ENCODE measurements around the gene SPEN. TPM values are rescaled to one million over a fixed set of nuclear protein-coding genes. Genes with fewer than 3 reads are reported as not detected.

SPEN gene
- total RNA-seq, 1 donor from 2014 or later, result 54.0 TPM

DNA sequence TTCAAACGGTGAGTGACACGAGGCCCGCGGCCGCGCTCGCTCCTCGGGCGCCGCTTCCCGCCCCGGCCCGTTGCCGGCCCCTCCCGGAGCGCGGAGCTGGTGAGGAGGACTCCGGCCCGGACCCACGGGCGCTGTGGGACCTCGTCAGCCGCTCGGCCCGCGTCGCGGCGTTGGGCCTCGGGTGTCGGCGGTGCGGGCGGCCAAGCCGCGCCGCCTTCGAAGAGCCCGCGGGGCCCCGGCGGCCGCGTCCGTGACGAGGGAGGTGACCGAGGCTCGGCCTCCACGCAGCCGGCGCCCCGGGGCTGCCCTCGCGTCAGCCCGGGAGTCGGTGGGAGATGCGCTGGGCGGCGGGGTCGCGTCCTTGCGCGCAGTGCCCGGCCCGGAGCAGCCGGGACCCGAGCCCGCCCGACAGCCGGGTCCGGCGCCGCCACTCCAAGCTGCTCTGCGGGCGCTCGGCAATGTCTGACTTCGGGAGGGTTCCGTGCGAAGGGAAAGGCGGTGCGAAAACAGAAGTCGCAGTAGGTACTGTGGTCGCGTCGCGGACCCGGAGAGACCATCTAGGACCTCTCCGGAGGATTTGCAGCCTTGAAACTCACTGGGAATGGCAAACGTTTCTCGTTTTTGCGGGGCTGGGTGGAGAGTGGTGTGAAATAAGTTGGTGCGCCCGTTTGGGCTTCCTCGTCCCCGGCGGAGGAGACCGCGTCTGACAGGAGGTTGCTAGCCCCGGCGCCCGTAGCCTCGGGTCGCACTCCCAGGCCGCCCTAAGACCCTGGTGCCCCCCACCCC is 829 bp downstream of the SPEN start:
- peak; percentile 85 for DNase-seq (ENCODE audit: extremely low spot score, unreplicated experiment)
- H3K27me3 Mint-ChIP-seq (ENCODE audit: unreplicated experiment), result no peaks in the 10 kb centered on the region
- H3K27ac Mint-ChIP-seq (ENCODE audit: unreplicated experiment), result peak overlapping the region; percentile 98
- TF ChIP-seq, protein P1, sequence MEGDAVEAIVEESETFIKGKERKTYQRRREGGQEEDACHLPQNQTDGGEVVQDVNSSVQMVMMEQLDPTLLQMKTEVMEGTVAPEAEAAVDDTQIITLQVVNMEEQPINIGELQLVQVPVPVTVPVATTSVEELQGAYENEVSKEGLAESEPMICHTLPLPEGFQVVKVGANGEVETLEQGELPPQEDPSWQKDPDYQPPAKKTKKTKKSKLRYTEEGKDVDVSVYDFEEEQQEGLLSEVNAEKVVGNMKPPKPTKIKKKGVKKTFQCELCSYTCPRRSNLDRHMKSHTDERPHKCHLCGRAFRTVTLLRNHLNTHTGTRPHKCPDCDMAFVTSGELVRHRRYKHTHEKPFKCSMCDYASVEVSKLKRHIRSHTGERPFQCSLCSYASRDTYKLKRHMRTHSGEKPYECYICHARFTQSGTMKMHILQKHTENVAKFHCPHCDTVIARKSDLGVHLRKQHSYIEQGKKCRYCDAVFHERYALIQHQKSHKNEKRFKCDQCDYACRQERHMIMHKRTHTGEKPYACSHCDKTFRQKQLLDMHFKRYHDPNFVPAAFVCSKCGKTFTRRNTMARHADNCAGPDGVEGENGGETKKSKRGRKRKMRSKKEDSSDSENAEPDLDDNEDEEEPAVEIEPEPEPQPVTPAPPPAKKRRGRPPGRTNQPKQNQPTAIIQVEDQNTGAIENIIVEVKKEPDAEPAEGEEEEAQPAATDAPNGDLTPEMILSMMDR (IDR thresholded peaks at IDR 0.05), result no peak
- H3K4me3 Mint-ChIP-seq (ENCODE audit: unreplicated experiment), result peak overlapping the region; percentile 98
- H3K4me1 Mint-ChIP-seq (ENCODE audit: unreplicated experiment), result peaks cover 43% of the 10 kb centered on the region
- H3K36me3 Mint-ChIP-seq (ENCODE audit: unreplicated experiment), result no peaks in the 10 kb centered on the region
- no peaks in the 10 kb centered on the region for H3K9me3 Mint-ChIP-seq (ENCODE audit: unreplicated experiment)

DNA sequence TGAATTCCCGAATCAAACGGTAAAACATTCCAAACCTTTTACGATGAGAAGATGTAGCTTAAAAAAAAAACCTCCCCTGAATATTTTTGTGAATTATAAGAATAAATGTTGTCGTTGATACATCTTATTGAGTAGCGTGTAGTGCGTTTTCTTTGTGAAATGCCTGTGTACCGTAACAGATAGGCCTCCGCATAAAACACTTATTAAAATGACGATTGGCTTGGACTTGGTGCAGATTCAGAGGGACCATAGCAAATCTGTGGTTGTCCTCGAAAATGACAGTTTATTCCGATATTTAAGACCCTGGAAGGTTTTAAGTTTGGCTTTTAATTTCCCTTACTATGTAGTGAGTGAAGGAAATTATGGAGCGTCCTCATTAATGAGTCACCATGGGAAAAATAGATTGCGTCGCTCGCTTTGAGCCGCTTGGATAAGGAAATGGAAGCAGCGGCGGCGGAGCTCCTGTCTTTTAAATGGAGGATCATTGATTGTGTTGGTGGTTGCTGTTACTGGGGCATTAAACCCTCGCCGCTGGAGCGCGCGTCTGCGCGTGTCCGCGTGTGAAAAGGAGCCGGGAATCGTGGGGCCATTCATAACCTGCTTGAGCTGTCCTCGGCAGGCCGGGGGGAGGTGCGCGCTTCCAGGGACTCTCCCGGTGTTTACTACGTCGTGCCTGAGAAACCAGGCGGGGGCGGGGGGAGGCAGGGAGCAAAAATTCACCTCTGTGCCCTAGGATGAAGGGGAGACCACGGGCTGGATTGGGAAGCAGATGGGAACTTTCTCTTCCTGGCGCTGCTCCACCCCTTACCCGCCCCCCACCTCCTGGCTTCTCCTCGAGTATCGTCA is 1.6 kb downstream of the SPEN start:
- Mint-ChIP-seq H3K4me1 (ENCODE audit: unreplicated experiment) (peaks cover 41% of the 10 kb centered on the region), H3K27me3 (ENCODE audit: unreplicated experiment) (no peaks in the 10 kb centered on the region), H3K4me3 (ENCODE audit: unreplicated experiment) (peak overlapping the region; percentile 98), H3K27ac (ENCODE audit: unreplicated experiment) (peak overlapping the region; percentile 98), H3K36me3 (ENCODE audit: unreplicated experiment) (no peaks in the 10 kb centered on the region), H3K9me3 (ENCODE audit: unreplicated experiment) (no peaks in the 10 kb centered on the region)
- peak; percentile 90 for DNase-seq (ENCODE audit: extremely low spot score, unreplicated experiment)
- TF ChIP-seq, protein P1 (IDR thresholded peaks at IDR 0.05), result no peak

DNA sequence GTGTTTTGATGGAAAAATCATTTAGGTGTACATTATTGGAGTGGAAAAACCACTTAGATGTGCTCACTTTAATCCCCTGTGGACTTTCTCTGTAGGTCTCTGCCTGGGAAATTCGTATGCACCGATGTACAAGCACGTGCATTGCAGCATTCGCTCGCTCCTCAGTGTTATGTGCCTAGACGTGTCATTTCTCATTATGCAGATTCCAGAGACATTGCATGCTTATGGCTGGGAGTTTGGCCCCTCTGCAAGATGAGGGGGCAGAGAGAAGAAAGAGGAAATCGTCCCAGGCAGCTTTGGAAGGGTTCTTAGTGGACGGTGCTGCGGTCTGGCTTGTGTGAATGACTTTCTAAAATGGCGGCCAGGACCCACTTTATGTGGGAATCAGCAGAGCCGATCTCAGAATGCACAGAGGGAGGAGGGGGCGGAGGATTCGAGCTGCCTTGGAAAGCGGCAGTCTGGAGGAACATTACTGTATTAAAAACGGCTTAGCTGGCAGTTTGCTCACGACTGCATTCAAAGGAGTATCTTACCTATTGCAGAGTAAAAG is 2.3 kb downstream of the SPEN start:
- TF ChIP-seq, protein P1 (IDR thresholded peaks at IDR 0.05), result no peak
- Mint-ChIP-seq H3K4me1 (ENCODE audit: unreplicated experiment) (peaks cover 41% of the 10 kb centered on the region), H3K4me3 (ENCODE audit: unreplicated experiment) (peak overlapping the region; percentile 98), H3K27ac (ENCODE audit: unreplicated experiment) (peak overlapping the region; percentile 98), H3K9me3 (ENCODE audit: unreplicated experiment) (no peaks in the 10 kb centered on the region), H3K36me3 (ENCODE audit: unreplicated experiment) (no peaks in the 10 kb centered on the region), H3K27me3 (ENCODE audit: unreplicated experiment) (no peaks in the 10 kb centered on the region)
- no peak for DNase-seq (ENCODE audit: extremely low spot score, unreplicated experiment)

DNA sequence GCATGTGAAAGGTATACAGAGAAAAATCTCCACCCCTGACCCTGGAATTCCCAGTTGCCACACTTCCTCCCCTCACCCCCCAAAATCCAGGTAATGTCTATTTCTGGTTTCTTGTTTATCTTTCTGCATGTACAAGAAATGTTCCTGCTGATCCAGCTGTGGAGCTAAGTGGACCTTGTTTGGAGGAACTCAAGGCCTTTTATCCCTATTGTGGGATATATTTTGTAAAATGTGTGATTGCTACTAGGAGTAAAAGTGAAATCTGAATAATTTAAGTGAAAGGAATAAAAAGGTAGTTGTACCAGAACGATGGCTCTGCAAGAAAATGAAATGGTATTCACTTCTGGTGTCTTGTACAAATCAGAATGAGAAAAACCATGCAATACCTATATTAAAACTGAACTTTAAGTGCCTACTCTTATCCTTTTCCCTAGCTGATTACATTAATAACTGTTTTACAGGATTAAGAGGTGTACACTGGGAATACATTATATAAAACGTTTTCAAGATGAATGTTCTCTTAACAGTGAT is 3.0 kb downstream of the SPEN start:
- TF ChIP-seq, protein P1 (IDR thresholded peaks at IDR 0.05), result no peak

More for the DNA sequence above, 3.0 kb downstream of the SPEN start:
- Mint-ChIP-seq H3K27me3 (ENCODE audit: unreplicated experiment) (no peaks in the 10 kb centered on the region), H3K9me3 (ENCODE audit: unreplicated experiment) (no peaks in the 10 kb centered on the region), H3K4me1 (ENCODE audit: unreplicated experiment) (peaks cover 42% of the 10 kb centered on the region), H3K4me3 (ENCODE audit: unreplicated experiment) (peak overlapping the region; percentile 98), H3K36me3 (ENCODE audit: unreplicated experiment) (no peaks in the 10 kb centered on the region), H3K27ac (ENCODE audit: unreplicated experiment) (peak overlapping the region; percentile 98)
- DNase-seq (ENCODE audit: extremely low spot score, unreplicated experiment), result no peak

Measured in osteocyte (in vitro differentiated cells).